Activated CD8-positive, alpha-beta memory T cell treated with anti-CD3 and anti-CD28 coated beads for 48 hours (primary cell): Measurements from ENCODE around the gene GPR18.
"Not testable (repeated sequence)": the region's sequence is repeated elsewhere in the genome, so short reads cannot be mapped to it uniquely, and the experiment has no call there.

ENCODE experiments used
- DNase-seq, 3 experiments: peaks; one replicate each; pipeline ENCODE4 v3.0.0-alpha.2; 2020; ENCODE audit warnings: low read depth in 2 of 3, low spot score in 2 of 3

GPR18 gene

GRCh38 chr13:99230991-99231390 is 27.2 kb downstream of the GPR18 start:
- no peak for DNase-seq

DNA sequence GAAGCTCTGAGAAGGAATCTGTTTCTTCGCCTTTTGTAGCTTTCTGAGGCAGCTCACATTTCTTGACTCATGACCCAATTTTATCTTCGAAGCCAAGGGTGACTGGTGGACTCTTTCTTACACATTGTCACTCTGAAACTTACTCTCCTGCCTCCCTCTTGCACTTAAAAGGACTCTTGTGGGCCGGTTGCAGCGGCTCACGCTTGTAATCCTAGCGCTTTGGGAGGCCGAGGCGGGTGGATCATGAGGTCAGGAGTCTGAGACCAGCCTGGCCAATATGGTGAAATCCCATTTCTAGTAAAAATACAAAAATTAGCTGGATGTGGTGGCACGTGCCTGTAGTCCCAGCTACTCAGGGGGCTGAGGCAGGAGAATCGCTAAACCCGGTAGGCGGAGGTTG is 27.6 kb downstream of the GPR18 start:
- not testable (repeated sequence) for DNase-seq

DNA sequence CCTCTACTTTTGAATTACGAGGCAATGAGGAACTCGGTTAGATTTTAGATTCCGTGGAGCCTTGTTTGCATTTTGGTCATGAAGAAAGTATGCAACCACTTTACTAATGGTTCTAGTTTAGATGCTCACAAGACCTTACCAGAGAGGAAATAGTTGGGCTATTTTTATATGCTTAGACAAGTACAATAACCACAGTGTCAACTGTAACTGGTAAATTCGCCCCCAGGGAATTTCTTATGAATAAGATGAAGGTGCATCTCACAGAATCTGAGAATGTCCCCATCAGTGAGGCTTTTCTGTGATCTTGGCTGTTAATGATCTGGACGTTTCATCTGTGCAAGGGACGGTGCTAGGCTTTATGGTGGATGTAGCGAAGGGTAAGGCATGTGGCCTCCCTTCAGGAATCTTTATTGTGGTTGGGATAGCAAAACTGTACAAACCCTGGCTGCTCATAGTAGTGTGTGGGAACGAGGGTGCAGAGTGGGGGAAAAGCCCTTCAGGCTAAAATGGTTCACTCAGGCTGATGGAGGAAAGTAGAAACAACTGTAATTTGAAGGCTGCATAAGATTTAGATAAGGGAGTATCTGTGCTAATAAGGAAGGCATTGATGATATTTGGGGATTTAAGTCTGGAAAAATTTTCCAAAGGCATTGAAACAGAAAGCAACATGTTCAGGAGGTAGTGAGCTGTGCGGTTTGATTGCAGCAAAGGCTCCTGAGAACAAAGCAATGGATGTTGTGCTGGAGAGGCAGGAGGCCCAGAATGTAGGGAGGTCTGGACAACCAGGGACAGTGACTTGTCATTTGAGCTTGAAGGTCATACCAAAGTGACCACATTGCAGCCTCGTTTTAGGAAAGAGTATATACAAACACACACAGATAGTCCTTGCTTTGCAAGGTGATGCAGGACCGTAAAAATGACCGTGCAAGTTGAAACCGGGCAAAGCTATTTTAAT is 29.2 kb downstream of the GPR18 start:
- no peak for DNase-seq

- no peak for DNase-seq
Observed at GRCh38 chr13:99227909-99228688, 30.1 kb downstream of the GPR18 start.

DNA sequence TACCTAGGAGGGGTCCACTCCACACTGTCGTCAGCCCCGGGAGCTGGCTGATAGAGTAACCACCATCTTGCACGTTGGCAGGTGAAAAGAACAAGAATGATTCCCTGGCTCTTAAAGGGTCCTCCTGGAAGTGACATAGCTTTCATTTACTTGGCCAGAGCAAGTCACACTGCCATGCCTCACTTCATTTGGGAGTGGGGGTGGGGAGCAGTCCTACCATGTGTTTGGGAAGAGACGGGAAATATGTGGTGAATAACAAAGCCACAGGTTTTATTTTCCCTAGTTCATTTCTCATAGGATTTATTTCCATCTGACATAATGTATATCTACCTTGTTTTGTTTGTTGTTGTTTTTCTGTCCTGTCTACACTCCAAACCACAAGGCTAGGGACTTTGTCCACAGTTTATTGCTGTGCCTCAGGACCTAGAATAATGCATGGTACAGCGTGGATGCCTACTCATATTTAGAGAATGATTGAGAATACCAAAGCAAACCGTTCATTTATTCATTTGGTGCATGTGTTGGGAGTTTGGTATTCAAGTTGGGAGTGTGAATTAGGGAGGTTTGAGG is 30.8 kb downstream of the GPR18 start:
- DNase-seq, result no peak

DNA sequence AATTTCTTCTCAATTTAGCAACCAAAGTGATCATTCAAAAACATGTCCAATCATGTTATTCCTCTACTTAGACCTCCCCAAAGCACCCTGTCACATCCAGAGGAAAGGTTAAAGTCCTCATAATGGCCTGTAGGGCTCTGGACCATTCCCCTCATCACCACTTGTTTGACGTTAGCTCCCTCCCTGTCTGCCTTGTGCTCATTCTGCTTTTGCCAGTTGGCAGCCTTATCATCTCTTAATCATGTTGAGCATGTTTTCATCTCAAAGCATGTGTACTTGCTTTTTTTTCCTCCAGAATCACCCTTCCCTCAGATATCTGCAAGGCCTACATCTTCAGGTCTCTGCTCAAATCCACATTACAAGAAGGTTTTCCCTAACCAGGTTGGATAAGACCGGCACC is 31.7 kb downstream of the GPR18 start:
- no peak for DNase-seq

DNA sequence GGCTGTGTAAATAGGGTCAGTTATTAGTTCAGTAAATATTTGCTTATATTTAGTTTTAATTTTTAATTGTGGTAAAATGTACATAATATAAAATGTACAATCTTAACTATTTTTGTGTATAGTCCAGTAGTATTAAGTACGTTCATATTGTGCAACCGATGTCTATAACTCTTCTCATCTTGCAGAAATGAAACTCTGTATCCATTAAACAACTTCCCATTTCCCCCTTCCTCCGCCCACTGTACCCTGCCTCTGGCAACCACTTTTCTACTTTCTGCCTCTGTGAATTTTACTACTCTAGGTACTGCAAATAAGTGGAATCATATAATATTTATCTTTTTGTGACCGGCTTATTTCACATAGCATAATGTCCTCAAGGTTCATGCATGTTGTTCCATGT is 33.1 kb downstream of the GPR18 start:
- no peak for DNase-seq

- DNase-seq, result no peak
Observed at GRCh38 chr13:99224021-99224420, 34.2 kb downstream of the GPR18 start.

DNA sequence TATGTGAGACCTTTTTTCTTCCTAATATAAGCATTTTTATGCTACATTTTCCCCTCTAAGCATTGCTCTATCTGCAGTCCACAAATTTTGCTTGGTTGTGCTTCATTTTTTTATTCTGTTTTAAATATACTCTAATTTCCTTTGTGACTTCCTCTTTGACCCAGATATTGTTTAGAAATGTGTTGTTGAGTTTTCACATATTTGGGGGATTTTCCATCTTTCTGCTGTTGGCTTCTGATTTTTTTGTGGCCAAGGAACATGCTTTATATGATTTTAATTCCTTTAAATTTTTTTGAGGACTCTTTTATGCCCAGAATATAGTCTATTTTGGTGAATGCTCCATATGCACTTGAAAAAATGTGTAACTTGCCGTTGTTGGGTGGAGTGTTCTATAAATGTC is 34.6 kb downstream of the GPR18 start:
- DNase-seq, result no peak

GRCh38 chr13:99221567-99222239 is 36.5 kb downstream of the GPR18 start:
- no peak for DNase-seq

- no peak for DNase-seq
Observed at GRCh38 chr13:99220199-99220935, 37.8 kb downstream of the GPR18 start.

- no peak for DNase-seq
Observed at GRCh38 chr13:99218969-99219368, 39.2 kb downstream of the GPR18 start.

- no peak for DNase-seq
Observed at GRCh38 chr13:99218545-99218944, 39.6 kb downstream of the GPR18 start.

GRCh38 chr13:99218126-99218525 is 40.1 kb downstream of the GPR18 start:
- no peak for DNase-seq

DNA sequence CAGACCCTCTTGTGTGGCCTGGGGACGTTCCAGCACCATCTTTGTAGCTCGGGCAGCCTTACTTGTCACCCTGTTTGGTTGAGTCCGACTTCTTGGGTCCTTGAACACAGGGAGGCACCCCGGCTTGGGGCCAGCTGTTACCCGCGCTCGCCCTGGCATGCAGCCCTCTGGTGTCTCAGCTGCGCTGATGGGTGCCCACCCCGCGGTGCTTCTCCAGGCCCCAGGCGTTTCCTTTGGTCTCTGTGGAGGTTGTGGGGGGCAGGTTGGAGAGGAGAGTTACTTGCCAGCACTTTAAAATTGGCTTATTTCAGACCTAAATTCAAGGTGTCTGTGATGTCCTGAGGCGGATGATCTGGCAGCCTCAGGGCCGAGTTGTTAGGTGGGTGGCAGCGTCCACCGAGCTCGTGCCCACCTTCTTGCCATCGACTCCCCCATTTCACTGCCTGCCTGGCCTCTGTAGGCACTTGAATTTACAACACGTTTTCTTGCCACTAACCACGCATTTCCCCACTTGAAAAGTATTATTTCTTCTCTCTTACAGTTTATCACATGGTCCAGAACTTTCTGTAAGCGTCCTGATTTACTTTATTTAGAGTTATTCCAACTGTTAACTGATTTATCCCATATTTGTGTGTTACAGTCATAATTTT is 40.6 kb downstream of the GPR18 start:
- no peak for DNase-seq

- peak in 1 of 3 experiments; percentile 31 for DNase-seq
Observed at GRCh38 chr13:99215184-99215830, 42.9 kb downstream of the GPR18 start.

DNA sequence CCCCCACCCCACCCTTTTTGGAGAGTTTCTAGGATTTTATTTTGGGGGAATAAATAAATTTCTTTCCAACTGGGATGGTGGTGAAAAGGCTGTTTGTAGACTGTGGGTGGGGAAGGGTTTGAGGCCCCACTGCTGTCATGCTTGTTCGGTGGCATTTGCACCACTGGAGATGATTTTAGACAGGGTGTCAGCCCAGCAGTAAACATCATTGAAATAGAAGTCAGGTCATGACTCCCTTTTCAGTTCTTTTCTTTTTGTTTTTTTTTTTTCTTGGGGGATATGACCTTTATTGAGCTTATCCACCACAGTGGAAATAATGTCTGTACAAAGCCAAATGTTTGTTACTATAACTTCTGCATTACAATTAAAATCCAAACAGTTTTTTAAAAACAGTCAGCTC is 43.4 kb downstream of the GPR18 start:
- no peak for DNase-seq

GRCh38 chr13:99214232-99214631 is 43.9 kb downstream of the GPR18 start:
- DNase-seq, result no peak

GRCh38 chr13:99211421-99212035 is 46.7 kb downstream of the GPR18 start:
- no peak for DNase-seq
